ENCODE results near the gene GCLC. TPM values are rescaled to one million over a fixed set of nuclear protein-coding genes. Genes with fewer than 3 reads are reported as not detected.

GCLC gene
- total RNA-seq, 1 donor from 2014 or later: 54.6 TPM

GRCh38 chr6:53536561-53536960, 8.3 kb downstream of the GCLC start:
- no peaks in the 10 kb centered on the region for H3K27me3 Mint-ChIP-seq
- no peak overlapping the region for H3K27ac Mint-ChIP-seq
- peaks cover 36% of the 10 kb centered on the region for H3K4me1 Mint-ChIP-seq (ENCODE audit: unreplicated experiment)
- peak overlapping the region; percentile 20 for H3K4me3 Mint-ChIP-seq
- peaks cover 36% of the 10 kb centered on the region for H3K36me3 Mint-ChIP-seq
- no peaks in the 10 kb centered on the region for H3K9me3 Mint-ChIP-seq
- TF ChIP-seq CTCF (conservative IDR thresholded peaks at IDR 0.05): no peak
- DNase-seq (ENCODE audit: extremely low spot score, unreplicated experiment): no peak

- Mint-ChIP-seq H3K9me3 (no peaks in the 10 kb centered on the region), H3K27me3 (no peaks in the 10 kb centered on the region), H3K4me3 (peak overlapping the region; percentile 4), H3K27ac (no peak overlapping the region), H3K4me1 (ENCODE audit: unreplicated experiment) (peaks cover 52% of the 10 kb centered on the region), H3K36me3 (peaks cover 18% of the 10 kb centered on the region)
- TF ChIP-seq CTCF (conservative IDR thresholded peaks at IDR 0.05): no peak
- DNase-seq (ENCODE audit: extremely low spot score, unreplicated experiment): no peak
Measured at GRCh38 chr6:53532942-53533341, 12.0 kb downstream of the GCLC start.

- Mint-ChIP-seq H3K27ac (peak overlapping the region; percentile 52), H3K4me1 (ENCODE audit: unreplicated experiment) (peaks cover 59% of the 10 kb centered on the region), H3K36me3 (peaks cover 18% of the 10 kb centered on the region), H3K4me3 (peak overlapping the region; percentile 17), H3K9me3 (no peaks in the 10 kb centered on the region), H3K27me3 (no peaks in the 10 kb centered on the region)
- DNase-seq (ENCODE audit: extremely low spot score, unreplicated experiment): no peak
- TF ChIP-seq CTCF (conservative IDR thresholded peaks at IDR 0.05): no peak
Measured at GRCh38 chr6:53532061-53532797, 12.7 kb downstream of the GCLC start.

GRCh38 chr6:53530780-53531386, 14.0 kb downstream of the GCLC start:
- Mint-ChIP-seq H3K27ac (peak overlapping the region; percentile 52), H3K9me3 (no peaks in the 10 kb centered on the region), H3K4me3 (no peak overlapping the region), H3K27me3 (no peaks in the 10 kb centered on the region), H3K4me1 (ENCODE audit: unreplicated experiment) (peaks cover 65% of the 10 kb centered on the region), H3K36me3 (peaks cover 12% of the 10 kb centered on the region)
- no peak for DNase-seq (ENCODE audit: extremely low spot score, unreplicated experiment)
- no peak for TF ChIP-seq CTCF (conservative IDR thresholded peaks at IDR 0.05)

- Mint-ChIP-seq H3K4me1 (ENCODE audit: unreplicated experiment) (peaks cover 68% of the 10 kb centered on the region), H3K36me3 (peaks cover 7% of the 10 kb centered on the region), H3K4me3 (no peak overlapping the region), H3K27ac (peak overlapping the region; percentile 75), H3K27me3 (no peaks in the 10 kb centered on the region), H3K9me3 (no peaks in the 10 kb centered on the region)
- no peak for TF ChIP-seq CTCF (conservative IDR thresholded peaks at IDR 0.05)
- no peak for DNase-seq (ENCODE audit: extremely low spot score, unreplicated experiment)
Measured at GRCh38 chr6:53530346-53530745, 14.6 kb downstream of the GCLC start.
